Activated CD4-positive, alpha-beta T cell treated with anti-CD3 and anti-CD28 coated beads, Interleukin-2, Interleukin-4, amounts not matched to agents 100 ng/mL and 50 ng/mL, durations not matched to agents 16 hours and 8 hours (primary cell): Measurements from ENCODE around the gene AIG1.
"Not testable (repeated sequence)": the region's sequence is repeated elsewhere in the genome, so short reads cannot be mapped to it uniquely, and the experiment has no call there.

Source experiments
- DNase-seq: peaks from one replicate; pipeline ENCODE4 v3.0.0-alpha.2; 2020; ENCODE audit warnings: low spot score

Gene AIG1

GRCh38 chr6:143236151-143236798 is 175.6 kb downstream of the AIG1 start:
- DNase-seq: no peak

DNA sequence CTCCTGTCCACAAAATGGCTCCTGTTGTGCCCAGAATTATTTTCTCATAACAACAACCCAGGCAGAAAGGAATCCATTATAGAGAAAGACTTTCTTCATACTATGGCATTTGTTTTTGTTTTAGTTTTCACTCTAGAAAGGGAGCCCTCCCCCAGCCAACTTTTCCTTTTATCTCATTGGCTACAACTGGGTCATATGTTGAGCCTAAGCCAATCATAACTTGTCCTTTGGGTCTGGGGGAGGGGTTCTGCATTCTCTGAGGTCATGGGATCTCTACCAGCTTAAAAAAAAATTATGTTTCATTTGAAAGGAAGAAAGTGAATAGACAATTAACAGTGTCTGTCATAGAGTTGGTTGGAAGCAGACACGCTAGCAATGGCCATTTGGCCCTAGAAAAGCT is 177.6 kb downstream of the AIG1 start:
- DNase-seq: no peak

DNA sequence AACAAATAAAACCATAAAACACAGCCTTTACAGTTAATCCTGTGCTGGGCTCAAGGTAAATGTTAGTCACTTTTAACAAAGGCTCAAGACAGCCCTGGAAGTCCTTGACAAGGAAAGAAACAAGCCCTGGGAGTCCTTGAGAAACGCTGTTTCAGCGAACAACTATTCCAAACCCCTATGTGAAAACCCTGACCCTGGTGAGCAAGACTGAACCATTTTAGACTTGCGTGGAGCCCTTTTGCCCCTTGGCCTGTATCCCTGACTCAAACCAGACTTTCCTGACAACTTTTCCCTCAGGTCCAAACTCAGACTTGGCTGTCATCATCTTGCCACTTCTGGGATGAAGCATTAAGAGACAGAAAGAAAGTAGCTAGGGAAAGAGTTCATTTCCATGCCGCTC is 180.4 kb downstream of the AIG1 start:
- DNase-seq: no peak

GRCh38 chr6:143241911-143242310 is 181.2 kb downstream of the AIG1 start:
- no peak for DNase-seq

DNA sequence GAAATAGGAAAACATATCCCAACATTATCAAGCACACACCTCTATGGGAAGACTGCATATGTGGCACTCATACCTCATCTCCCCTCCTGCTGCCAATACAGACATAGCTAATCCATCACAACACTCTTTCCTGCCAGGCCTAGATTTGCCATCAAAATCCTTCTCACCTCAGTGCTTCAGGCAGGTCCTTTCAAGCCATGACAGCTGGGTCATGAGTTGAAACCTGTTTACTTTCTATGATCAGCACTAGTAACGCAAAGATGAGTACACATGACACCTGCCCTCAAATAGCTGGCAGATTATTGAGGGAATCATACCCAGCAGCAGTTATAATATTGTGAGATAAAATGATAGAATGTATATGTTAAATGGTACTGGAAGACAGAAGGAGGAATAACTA is 183.1 kb downstream of the AIG1 start:
- DNase-seq: no peak

DNA sequence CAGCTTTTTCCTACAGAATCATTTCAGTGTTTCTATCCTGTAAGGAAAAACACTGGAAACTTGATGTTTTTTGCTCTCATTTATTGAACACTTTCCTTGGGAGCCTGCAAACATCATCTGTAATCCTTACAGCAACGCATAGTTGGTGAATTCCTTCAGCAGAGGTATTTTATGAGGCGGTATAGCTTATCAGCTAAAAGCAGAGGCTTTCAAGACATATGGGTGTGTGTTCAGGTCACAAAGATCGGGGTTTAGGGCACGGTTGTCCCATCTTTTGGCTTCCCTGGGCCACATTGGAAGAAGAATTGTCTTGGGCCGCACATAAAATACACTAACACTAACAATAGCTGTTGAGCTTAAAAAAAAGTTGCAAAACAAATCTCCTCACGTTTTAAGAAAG is 185.0 kb downstream of the AIG1 start:
- no peak for DNase-seq

GRCh38 chr6:143246166-143246775 is 185.6 kb downstream of the AIG1 start:
- not testable (repeated sequence) for DNase-seq

DNA sequence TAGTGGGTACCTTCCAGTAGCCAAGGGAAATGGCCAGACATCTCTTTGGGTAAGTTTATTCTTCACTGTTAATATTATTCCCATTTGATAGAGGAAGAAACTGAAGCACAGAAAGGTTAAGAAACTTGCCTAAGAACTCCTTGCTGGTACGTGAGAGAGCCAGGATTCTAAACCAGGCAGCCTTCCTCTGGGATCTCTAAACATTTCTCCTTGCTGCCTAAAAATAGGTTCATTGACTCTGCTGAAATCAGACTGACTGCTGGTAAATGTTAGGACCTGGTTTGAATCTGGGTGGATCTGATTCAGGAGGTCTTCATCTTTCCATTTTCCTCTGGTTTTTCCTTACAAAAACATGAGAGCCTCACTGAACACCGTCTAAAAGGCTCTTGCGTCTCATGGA is 186.9 kb downstream of the AIG1 start:
- no peak for DNase-seq

- DNase-seq: no peak
These were observed 187.7 kb downstream of the AIG1 start for GRCh38 chr6:143248359-143248758.

DNA sequence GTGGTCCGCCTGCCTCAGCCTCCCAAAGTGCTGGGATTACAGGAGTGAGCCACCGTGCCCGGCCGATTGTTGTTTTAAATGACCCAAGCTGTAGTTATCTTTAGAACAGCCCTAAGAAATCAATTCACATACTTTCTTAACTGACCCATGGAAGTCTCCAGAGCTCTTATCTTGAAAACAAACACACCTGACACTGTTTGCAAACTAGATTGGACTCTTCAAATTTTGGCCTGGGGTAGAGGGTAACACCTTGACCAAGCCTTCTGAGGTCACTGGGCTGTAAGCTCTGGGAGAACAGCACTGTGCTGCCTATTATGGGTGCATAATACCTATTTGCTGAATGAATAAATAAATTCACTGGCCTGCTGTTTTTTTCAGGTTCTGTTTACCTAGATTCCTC is 190.6 kb downstream of the AIG1 start:
- DNase-seq: no peak

- no peak for DNase-seq
These were observed 192.3 kb downstream of the AIG1 start for GRCh38 chr6:143252961-143253360.

- DNase-seq: no peak
These were observed 192.9 kb downstream of the AIG1 start for GRCh38 chr6:143253586-143253985.

DNA sequence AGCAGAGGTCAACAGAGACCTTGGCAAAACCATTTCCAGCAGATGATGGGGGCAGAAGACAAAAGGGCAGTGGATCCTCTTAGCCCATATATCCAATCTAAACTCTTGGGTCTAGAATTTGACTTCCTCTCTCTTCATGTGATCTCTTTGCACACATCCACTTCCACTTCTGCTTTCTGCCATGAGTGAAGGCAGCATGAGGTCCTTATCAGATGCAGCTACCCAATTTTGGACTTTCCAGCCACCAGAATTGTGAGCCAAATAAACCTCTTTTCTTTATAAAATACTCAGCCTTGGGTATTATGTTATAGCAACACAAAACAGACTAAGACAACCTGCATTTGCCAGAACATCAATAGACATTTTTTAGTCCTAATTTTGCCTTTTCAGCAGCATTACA is 198.3 kb downstream of the AIG1 start:
- no peak for DNase-seq

GRCh38 chr6:143260857-143261256 is 200.2 kb downstream of the AIG1 start:
- DNase-seq: no peak

- DNase-seq: no peak
These were observed 201.3 kb downstream of the AIG1 start for GRCh38 chr6:143261899-143262436.

- no peak for DNase-seq
These were observed 202.2 kb downstream of the AIG1 start for GRCh38 chr6:143262859-143263258.

DNA sequence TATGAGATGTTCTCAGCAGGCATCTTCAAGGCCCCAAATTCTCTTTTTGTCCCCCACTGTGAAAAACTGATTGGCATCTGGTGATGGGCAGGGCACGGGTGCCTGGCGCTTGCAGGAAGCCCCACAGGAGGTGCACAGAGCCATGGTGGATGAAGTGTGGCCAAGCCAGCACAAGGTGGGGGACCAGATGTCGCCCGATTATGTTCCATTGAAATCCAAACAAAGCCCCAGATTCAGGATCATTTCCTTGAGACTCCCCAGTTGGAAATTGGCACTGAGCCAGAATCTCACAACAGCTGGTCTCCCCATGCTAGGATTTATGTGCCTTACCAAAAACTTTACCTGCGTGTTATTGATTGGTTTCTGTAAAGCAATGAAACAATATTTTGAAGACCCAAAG is 203.7 kb downstream of the AIG1 start:
- no peak for DNase-seq

- DNase-seq: no peak
These were observed 204.5 kb downstream of the AIG1 start for GRCh38 chr6:143264986-143265764.

DNA sequence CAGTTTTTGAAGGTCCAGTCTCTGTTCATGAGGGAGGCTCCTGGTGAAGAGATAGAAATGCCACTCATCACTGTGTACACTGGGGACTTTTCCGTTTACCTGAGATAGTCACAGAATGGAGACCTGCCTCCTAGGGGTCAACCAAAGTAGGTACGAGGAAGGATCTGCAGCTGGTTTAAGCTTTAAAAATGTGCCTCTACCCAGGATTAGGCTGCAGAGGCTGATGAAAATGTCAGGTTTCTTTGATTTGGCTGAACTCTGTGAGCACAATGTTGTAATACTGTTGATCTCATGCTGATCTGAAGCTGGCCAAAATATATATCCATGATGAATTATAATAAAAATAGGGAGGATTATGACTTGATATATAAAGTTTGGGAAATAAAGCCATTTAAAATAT is 207.1 kb downstream of the AIG1 start:
- DNase-seq: no peak

DNA sequence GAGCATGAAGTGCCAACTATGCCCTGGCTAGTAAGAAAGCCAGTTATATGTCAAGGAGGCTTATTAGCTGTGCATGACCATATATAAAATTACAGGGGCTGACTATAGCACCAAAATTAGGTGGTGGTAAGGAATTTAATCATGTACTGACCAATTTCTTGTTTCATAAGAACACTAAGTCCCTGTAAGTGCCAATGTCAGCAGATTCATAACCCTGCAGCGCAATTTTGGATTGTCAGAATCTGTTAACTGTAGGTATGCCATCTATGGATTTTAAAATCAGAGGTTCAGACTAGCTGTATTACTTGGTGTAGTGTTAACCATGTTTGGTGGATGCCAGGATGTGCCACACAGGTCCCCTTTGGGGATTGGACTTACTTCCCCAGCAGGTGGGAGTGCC is 207.8 kb downstream of the AIG1 start:
- no peak for DNase-seq

GRCh38 chr6:143270026-143270425 is 209.3 kb downstream of the AIG1 start:
- DNase-seq: no peak

- DNase-seq: no peak
These were observed 210.3 kb downstream of the AIG1 start for GRCh38 chr6:143271024-143271423.

- DNase-seq: peak; percentile 35
These were observed 215.7 kb downstream of the AIG1 start for GRCh38 chr6:143276436-143276835.
